Nephron progenitor cell (in vitro differentiated cells): Measurements from ENCODE around the gene GRIK2.
A peak's percentile ranks its signal among the peaks of the same experiment; 100 is the strongest.

ENCODE experiments used
- DNase-seq: peaks from one replicate; pipeline ENCODE4 v3.0.0; 2021
- H3K27ac Mint-ChIP-seq: 2 replicates; pipeline ENCODE4 v1.8.0; 2021; ENCODE audit warnings: mild to moderate bottlenecking, moderate library complexity, mixed read lengths
- H3K27me3 Mint-ChIP-seq: 2 replicates; pipeline ENCODE4 v1.8.0; 2021; ENCODE audit warnings: mild to moderate bottlenecking, low read depth, mixed read lengths; ENCODE audit not compliant: poor library complexity
- H3K36me3 Mint-ChIP-seq: 2 replicates; pipeline ENCODE4 v1.8.0; 2021; ENCODE audit warnings: low read depth, mixed read lengths
- H3K4me1 Mint-ChIP-seq: 2 replicates; pipeline ENCODE4 v1.8.0; 2021; ENCODE audit warnings: mixed read lengths
- H3K4me3 Mint-ChIP-seq: 2 replicates; pipeline ENCODE4 v1.8.0; 2021; ENCODE audit warnings: mild to moderate bottlenecking, moderate library complexity, mixed read lengths
- H3K9me3 Mint-ChIP-seq: 2 replicates; pipeline ENCODE4 v1.8.0; 2021; ENCODE audit warnings: mild to moderate bottlenecking, moderate library complexity, mixed read lengths
- TF ChIP-seq, protein P1 (sequence below): fragments of 200-600 bp; sonication (generic); IDR thresholded peaks from 2 replicates; pipeline ENCODE4 v1.5.0; 2021; ENCODE audit warnings: antibody characterized with exemption

The GRIK2 gene

DNA sequence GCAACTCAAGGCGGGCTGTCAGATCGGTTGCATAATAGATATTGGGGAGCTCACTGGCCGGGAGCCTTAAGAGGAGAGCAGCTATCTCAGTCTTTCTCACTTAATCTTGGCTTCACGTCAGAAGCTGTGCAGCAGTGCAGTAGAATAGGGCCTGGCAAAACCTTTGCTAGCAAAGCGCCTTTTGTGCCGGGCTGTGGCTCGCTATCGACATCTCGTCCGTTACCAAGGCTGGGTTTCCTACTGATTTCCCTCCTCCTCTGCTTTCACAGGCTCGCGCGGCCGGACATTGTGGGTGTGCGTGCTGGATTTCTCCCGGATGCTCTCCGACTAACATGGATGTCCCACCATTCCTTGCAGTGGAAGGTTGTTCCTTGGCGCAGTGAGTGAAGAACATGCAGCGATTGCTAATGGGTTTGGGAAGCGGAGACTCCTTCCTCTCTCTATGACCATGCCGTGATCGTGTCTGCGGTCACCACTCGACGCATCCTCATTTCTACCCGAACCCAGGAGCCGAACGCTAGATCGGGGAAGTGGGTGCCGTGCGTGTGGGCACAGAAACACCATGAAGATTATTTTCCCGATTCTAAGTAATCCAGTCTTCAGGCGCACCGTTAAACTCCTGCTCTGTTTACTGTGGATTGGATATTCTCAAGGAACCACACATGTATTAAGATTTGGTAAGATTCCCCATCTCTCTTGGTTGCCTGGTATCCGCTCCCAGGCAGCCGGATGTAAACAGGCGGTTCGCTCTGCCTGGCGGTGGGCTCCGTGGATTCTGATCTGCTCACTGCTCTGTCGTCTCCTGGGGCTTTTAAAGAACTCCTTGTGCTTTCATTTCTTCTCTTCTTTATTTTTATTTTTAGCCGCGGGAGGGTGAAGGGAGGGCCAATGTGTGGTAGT is 5.5 kb downstream of the GRIK2 start:
- Mint-ChIP-seq H3K9me3 (no peaks in the 10 kb centered on the region), H3K4me3 (peak overlapping the region; percentile 76), H3K27ac (no peak overlapping the region), H3K27me3 (peaks cover 64% of the 10 kb centered on the region), H3K36me3 (no peaks in the 10 kb centered on the region), H3K4me1 (peaks cover 60% of the 10 kb centered on the region)
- DNase-seq, result peak; percentile 9
- TF ChIP-seq, protein P1, sequence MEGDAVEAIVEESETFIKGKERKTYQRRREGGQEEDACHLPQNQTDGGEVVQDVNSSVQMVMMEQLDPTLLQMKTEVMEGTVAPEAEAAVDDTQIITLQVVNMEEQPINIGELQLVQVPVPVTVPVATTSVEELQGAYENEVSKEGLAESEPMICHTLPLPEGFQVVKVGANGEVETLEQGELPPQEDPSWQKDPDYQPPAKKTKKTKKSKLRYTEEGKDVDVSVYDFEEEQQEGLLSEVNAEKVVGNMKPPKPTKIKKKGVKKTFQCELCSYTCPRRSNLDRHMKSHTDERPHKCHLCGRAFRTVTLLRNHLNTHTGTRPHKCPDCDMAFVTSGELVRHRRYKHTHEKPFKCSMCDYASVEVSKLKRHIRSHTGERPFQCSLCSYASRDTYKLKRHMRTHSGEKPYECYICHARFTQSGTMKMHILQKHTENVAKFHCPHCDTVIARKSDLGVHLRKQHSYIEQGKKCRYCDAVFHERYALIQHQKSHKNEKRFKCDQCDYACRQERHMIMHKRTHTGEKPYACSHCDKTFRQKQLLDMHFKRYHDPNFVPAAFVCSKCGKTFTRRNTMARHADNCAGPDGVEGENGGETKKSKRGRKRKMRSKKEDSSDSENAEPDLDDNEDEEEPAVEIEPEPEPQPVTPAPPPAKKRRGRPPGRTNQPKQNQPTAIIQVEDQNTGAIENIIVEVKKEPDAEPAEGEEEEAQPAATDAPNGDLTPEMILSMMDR, result no peak

DNA sequence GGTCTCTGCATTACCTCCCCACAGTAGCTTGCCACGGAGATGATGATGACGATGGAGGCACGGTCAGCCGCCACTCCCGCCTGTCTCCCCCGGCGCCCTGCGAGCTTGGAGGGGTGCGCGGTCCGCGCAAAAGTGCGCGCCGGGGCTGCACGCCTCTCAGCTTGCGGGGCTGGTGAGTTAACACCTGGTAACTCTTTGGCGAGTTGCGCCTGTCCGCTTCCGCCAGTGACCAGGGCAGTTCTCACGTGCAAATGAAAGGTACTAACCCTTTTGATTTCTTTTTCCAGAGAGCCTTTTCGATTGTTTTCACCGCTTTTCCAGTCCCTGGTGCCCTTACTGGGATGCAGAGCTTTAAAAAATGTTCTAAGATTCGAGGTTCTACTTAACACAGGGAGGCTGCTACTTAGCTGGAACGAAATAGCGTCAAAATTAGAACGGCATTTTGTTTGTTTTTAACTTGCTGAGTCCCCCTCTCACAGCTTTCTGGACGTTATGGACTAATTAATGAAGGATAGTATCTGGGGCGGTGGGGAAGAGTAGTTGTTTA is 6.2 kb downstream of the GRIK2 start:
- TF ChIP-seq, protein P1, result no peak
- Mint-ChIP-seq H3K27ac (no peak overlapping the region), H3K9me3 (no peaks in the 10 kb centered on the region), H3K4me3 (peak overlapping the region; percentile 76), H3K27me3 (peaks cover 57% of the 10 kb centered on the region), H3K36me3 (no peaks in the 10 kb centered on the region), H3K4me1 (peaks cover 60% of the 10 kb centered on the region)
- DNase-seq, result peak; percentile 16

DNA sequence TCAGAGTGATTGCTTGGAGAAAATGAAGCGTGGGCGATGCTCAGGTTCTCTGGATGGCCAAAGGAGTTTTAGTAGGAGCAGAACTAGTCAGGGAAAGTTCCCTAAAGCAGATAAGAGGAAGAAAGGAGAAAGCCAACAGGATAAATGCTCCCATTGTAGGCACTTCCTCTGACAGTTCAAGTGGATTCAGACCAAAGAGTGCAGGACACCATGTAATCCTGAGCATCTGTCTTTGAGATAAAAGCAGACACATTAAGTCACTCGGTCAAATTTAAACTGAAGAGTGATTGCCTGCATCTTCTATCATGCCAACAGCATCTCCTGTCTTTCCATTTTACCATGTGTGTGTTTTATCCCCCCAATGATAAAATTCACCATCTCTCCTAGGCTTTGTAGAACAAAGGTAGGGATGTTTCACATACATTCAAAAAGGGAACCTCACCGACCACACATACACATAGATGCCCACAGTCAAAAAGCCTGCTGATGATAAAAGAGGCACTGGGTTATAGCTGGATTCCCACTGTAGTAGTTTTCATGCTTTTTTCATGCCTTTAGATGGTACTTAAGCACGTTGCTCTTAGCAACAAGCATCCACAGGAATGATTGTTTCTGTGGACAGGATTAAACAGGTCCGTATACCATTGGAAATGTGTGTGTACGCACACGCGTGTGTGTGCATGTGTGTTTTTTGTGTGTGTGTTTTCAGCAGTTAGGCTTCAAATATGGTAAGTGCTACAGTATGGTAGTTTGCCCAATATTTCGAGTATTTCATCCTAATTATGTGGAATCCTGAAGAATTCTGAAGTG is 7.0 kb downstream of the GRIK2 start:
- DNase-seq, result no peak
- Mint-ChIP-seq H3K9me3 (no peaks in the 10 kb centered on the region), H3K27me3 (peaks cover 48% of the 10 kb centered on the region), H3K4me1 (peaks cover 66% of the 10 kb centered on the region), H3K4me3 (peak overlapping the region; percentile 76), H3K36me3 (no peaks in the 10 kb centered on the region), H3K27ac (no peak overlapping the region)
- TF ChIP-seq, protein P1, result no peak

DNA sequence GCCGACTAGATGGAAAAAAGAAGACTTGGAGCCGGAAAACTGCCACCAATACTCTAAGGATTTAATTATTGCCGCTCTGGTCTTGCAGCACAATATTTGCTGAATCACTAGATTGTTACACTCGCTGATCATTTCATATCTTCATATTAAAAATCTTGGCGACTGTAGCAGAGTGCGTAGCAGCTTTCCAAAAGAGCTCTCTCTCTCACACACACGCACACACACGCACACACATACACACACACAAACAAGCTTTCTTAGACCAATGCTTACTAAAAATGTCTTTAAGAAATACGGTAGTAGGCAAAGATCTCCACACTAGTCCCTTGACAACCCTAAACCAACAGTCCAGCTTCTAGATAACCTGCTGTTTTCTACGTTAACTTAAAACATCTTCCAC is 7.7 kb downstream of the GRIK2 start:
- Mint-ChIP-seq H3K27me3 (peaks cover 42% of the 10 kb centered on the region), H3K4me3 (peak overlapping the region; percentile 67), H3K36me3 (no peaks in the 10 kb centered on the region), H3K9me3 (no peaks in the 10 kb centered on the region), H3K27ac (no peak overlapping the region), H3K4me1 (peaks cover 66% of the 10 kb centered on the region)
- TF ChIP-seq, protein P1, result no peak
- no peak for DNase-seq

DNA sequence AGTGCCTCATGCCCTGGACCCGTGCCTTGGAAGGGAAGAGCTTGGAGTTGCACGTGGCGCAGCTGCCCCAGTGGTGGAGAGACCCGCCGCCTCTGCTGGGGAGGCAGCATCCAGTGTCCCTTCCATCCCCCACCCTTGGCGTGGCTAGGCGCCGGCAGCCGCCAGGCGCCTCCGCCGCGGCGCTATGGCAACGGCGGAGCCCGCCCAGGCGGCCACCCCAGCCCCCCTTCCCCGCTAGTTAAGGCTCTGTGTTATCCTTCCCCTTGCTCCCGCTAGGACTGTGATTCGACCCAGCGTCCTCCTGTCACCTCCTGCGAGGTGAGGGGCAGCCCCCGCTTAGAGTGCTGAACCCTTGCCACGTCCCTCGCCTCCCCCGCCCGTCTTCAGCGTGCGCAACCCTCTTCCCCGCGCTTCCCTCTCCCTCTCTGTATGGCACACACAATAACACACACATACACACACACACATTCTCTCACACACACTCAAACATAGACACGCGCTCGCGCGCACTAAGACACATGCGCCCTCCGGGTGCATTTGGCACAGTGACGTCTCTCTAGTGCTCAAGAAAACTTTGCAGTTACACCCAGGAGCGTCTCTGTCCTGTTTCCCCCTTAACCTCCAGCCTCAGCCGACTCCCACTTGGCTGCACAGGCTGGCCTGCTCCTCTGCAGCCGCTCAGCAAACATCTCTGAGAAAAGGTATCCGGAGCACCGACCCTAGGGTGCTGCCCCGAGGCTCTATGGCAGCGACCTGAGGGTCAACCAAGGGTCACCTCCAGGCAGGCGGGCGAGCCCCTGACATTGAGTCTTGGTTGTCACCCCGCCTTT is 8.5 kb downstream of the GRIK2 start:
- DNase-seq, result peak; percentile 80
- peak overlapping the region; percentile 84 for H3K4me3 Mint-ChIP-seq
- peak overlapping the region; percentile 73 for H3K27ac Mint-ChIP-seq
- peaks cover 66% of the 10 kb centered on the region for H3K4me1 Mint-ChIP-seq
- no peaks in the 10 kb centered on the region for H3K9me3 Mint-ChIP-seq
- H3K27me3 Mint-ChIP-seq, result peaks cover 34% of the 10 kb centered on the region
- H3K36me3 Mint-ChIP-seq, result no peaks in the 10 kb centered on the region
- TF ChIP-seq, protein P1, result no peak
